ENCODE results near the gene ITGB2.

The ITGB2 gene

DNA sequence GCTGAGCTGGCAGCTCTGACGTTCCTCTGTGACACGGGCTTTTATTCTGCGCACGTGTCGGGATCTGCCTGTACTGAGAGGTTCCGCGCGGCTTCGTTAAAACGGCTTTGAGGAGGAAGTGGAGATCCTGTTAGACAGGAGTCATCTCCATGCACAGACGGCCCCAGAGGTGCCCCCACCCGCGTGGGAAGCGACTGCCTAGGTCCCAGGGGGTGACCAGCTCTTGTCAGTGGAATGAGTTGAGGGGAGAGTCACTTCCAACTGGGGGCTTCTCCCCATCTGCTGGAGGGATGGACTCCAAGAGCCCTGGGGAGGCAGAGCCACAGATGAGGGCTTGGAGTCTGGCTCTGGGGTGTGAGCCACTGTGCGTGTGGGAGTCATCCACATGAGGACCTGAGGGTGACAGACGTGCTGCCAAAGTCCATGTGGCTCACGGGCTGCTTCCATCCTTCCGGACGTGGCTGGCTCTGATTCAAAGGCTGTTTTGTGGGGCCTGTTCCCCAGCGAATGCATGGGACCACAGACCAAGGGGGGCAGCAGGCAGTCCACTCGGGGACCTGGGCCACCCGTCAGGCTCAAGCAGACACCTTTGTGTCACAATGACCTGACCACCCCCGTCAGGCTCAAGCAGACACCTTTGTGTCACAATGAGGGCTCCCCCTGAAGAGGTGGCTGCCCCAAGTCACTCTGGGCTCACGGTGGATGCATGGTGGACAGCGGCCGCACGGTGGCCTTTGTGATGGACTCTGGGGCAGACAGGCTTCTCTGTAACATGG lies 74.0 kb downstream of the ITGB2 start:
- DNase-seq (ENCODE audit: low read depth) = peak; percentile 26

DNA sequence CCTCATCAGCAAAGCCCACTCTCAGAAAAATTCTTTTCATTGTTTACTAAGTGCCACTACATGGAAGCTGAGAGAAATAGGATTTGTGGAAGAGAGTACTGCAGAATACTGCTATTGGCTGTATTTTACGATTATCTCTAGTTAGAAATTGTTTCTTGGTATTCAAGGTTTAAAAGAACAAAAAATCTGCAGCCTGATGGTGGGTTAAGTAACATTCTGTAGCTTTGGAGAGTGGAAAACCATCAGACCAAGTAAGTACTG lies 74.5 kb downstream of the ITGB2 start:
- DNase-seq (ENCODE audit: low read depth) = no peak

GRCh38 chr21:44845418-44846223 lies 75.1 kb downstream of the ITGB2 start:
- DNase-seq (ENCODE audit: low read depth) = peak; percentile 28

- no peak for DNase-seq (ENCODE audit: low read depth)
Observed at GRCh38 chr21:44844256-44844655, 76.4 kb downstream of the ITGB2 start.

DNA sequence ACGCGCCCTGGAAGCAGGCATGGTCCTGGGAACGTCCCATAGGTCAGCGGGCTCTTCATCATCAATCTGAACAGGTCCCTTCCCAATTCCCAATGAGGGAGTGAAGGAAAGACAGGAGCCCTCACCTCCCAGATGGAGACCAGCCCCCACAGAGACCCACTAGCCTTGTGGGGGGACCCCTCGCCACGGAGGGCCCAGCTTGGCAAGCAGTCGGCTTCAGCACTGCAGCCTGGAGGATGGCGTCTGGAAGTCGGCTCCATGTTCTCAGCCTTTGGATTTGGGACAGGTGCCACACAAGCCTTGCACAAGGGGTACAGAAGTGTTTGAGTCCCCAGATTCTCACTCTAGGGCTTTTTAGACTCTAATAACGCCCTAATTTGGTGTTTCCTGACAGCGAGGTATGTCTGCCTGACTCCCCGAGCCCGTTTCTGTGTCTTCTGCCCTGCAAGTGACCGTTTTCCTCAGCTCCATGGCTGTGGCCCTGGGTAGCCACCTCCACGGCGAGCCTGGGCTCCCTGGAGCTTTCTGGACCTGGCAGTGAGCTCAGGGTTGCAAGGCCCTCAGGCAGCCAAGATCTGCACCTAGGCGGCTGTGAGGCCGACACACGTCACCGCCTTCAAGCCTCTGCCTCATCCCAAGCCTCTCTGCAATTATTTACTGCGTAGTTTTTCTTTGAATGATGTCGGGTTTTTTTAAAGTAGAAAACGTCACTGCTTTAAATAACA lies 77.8 kb downstream of the ITGB2 start:
- DNase-seq (ENCODE audit: low read depth) = no peak

- DNase-seq (ENCODE audit: low read depth) = no peak
Observed at GRCh38 chr21:44842087-44842486, 78.6 kb downstream of the ITGB2 start.

GRCh38 chr21:44840771-44841170 lies 79.9 kb downstream of the ITGB2 start:
- no peak for DNase-seq (ENCODE audit: low read depth)

DNA sequence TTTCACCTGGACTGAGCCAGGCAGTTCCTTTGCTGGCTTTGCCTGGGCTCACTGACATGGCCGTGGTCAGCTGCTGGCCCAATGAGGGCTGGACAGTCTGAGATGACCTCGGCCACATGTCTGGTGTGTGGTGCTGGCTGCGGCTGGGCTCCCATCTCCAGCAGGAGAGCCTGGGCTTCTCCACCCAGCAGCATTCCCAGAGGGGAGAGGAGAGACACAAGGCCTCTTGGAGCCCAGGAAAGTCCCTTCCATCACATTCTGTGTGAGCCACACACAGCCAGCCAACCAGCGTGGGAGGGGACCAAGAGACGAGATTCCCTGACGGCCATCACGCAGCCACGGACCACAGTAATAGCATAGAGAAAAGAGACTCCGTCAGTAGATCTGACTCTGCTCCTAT lies 81.7 kb downstream of the ITGB2 start:
- DNase-seq (ENCODE audit: low read depth) = no peak

- DNase-seq (ENCODE audit: low read depth) = no peak
Observed at GRCh38 chr21:44838039-44838895, 82.4 kb downstream of the ITGB2 start.

DNA sequence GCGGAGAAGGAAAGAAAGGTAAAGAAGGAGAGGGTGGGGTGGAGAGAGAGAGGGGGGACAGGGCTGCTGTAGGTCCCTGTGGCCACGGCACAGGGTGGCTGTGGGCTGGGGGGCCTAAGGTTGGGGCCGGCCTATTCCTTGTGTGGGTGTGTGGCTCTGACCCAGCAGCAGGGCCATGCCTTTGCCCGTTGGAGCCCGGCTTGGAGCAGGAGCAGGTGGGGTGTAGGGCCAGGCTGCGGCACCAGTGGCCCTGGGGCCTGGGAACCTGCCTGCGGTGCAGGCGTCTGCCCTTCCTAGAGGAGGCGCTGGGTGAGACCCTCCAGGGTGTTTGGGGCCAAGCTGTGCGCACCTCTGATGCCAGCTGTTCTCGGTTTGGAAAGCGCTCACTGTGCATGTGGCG lies 83.2 kb downstream of the ITGB2 start:
- no peak for DNase-seq (ENCODE audit: low read depth)

GRCh38 chr21:44836666-44837471 lies 83.8 kb downstream of the ITGB2 start:
- DNase-seq (ENCODE audit: low read depth) = no peak

DNA sequence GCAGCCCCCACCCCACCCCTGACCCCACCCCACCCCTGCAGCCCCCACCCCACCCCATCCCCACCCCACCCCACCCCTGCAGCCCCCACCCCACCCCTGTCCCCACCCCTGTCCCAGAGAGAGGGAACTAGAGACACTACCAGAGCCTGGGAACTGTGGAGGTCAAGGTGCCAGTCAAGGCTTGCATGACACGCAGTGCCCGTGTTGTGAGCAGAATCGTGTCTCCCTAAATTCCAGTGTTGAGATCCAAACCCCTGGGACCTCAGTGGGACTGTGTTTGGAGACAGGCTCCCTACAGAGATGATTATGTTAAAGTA lies 84.4 kb downstream of the ITGB2 start:
- DNase-seq (ENCODE audit: low read depth) = no peak

All from activated T-cell treated with anti-CD3 and anti-CD28 coated beads for 1 hour (primary cell).